CD4-positive, alpha-beta T cell (primary cell): ENCODE results near the gene DNAJC8. TPM values are rescaled to one million over a fixed set of nuclear protein-coding genes. Genes with fewer than 3 reads are reported as not detected.

Experiments
- ATAC-seq: fragments of 200-7000 bp; cut with Tn5 transposase; one replicate; pipeline ENCODE4 v1.10.0; 2022; ENCODE audit warnings: mild to moderate bottlenecking; ENCODE audit not compliant: poor library complexity
- CTCF ChIA-PET: fragments of 350-600 bp; sonication (Branson Sonifier 250); formaldehyde crosslinking; loops from one replicate; lab custom pipeline; 2021; ENCODE audit warnings: antibody characterized with exemption, inconsistent platforms; lab: Charles Lee
- POLR2A ChIA-PET: fragments of 350-600 bp; sonication (Branson Sonifier 250); formaldehyde crosslinking; loops from one replicate; lab custom pipeline; 2021; ENCODE audit warnings: antibody characterized with exemption, inconsistent platforms; lab: Charles Lee
- DNase-seq, 14 experiments: peaks; one replicate each; pipeline ENCODE4 v3.0.0-alpha.2; 2013 to 2020; ENCODE audit warnings: mixed read lengths in 2 of 14
- H3K27ac ChIP-seq, 2 donors: one replicate each; pipeline versions ENCODE4 v1.5.1 to v1.7.0; 2013; ENCODE audit warnings: low read length in 2 of 2, low read depth in 1 of 2, mild to moderate bottlenecking in 1 of 2
- H3K27me3 ChIP-seq, 2 experiments: 1 replicate in 1 of 2; 2 replicates in 1 of 2; pipeline versions ENCODE4 v1.6.1 to v1.7.0; 2013; ENCODE audit warnings: low read length in 2 of 2, control low read depth in 1 of 2, mild to moderate bottlenecking in 1 of 2, moderate library complexity in 1 of 2; ENCODE audit not compliant: insufficient read depth in 2 of 2, control insufficient read depth in 1 of 2
- H3K36me3 ChIP-seq: one replicate; pipeline ENCODE4 v1.6.1; 2013; ENCODE audit warnings: low read length, control low read depth; ENCODE audit not compliant: insufficient read depth
- H3K4me1 ChIP-seq: one replicate; pipeline ENCODE4 v1.6.1; 2013; ENCODE audit warnings: low read length, control low read depth; ENCODE audit not compliant: insufficient read depth
- H3K4me3 ChIP-seq: one replicate; pipeline ENCODE4 v1.5.1; 2013; ENCODE audit warnings: mild to moderate bottlenecking, low read length, moderate library complexity
- H3K9me3 ChIP-seq, 2 experiments: 1 replicate in 1 of 2; 2 replicates in 1 of 2; pipeline versions ENCODE4 v1.6.1 to v1.7.0; 2013; ENCODE audit warnings: low read length in 2 of 2, mild to moderate bottlenecking in 2 of 2, control low read depth in 1 of 2, moderate library complexity in 1 of 2; ENCODE audit not compliant: control insufficient read depth in 1 of 2, insufficient read depth in 1 of 2
- H3K27ac Mint-ChIP-seq: one replicate; pipeline ENCODE4 v1.8.0; 2020; ENCODE audit warnings: mixed read lengths
- H3K27me3 Mint-ChIP-seq: one replicate; pipeline ENCODE4 v1.8.0; 2021; ENCODE audit warnings: mixed read lengths
- H3K36me3 Mint-ChIP-seq: one replicate; pipeline ENCODE4 v1.8.0; 2021; ENCODE audit warnings: low read depth, mixed read lengths
- H3K4me1 Mint-ChIP-seq: one replicate; pipeline ENCODE4 v1.8.0; 2021; ENCODE audit warnings: low read depth, mixed read lengths
- H3K4me3 Mint-ChIP-seq: one replicate; pipeline ENCODE4 v1.8.0; 2020; ENCODE audit warnings: mild to moderate bottlenecking, mixed read lengths
- H3K9me3 Mint-ChIP-seq: one replicate; pipeline ENCODE4 v1.8.0; 2020; ENCODE audit warnings: mixed read lengths
- CTCF ChIP-seq: fragments of 200-600 bp; IDR thresholded peaks from one replicate; pipeline ENCODE4 v1.8.0; 2022; ENCODE audit warnings: antibody characterized with exemption, mild to moderate bottlenecking
- intact Hi-C, 2 experiments: fragments of 100-400 bp; cut with DNase I in 1 of 2; cut with micrococcal nuclease in 1 of 2; formaldehyde crosslinking; loops; one replicate each; pipeline versions ENCODE4 v1.15.1 to v1.9.0; 2023 to 2025; cut with DNase I, micrococcal nuclease
- total RNA-seq, 174 experiments: library from RNA in 2 of 174; stranded (reverse) in 2 of 174; gene quantifications; one replicate each; pipeline ENCODE4 v1.2.3 and lab custom pipeline; 2021 to 2026

Gene DNAJC8
- total RNA-seq, 2 experiments from 2014 or later, result 56.3 to 56.9 TPM

- intact Hi-C loops, result loop anchor here (1.0 to 10.0 kb wide), 9 partner anchors 8 to 938 kb away; partner anchors contain the start of genes ATP5IF1 (in 1 of the 2), PHACTR4 (in 1 of the 2), RCC1 (in 1 of the 2) and RNU11 (in 1 of the 2)
- Histone ChIP-seq H3K27ac (peak overlapping the region; percentile 26 to 40), H3K36me3 (peaks cover 6% of the 10 kb centered on the region), H3K27me3 (no peaks in the 10 kb centered on the region), H3K4me3 (no peak overlapping the region), H3K4me1 (peaks cover 66% of the 10 kb centered on the region), H3K9me3 (no peaks in the 10 kb centered on the region)
- peak overlapping the region; percentile 46 for H3K4me3 Mint-ChIP-seq
- CTCF ChIA-PET, result interaction anchor here (1.2 kb wide), 1 partner anchor 10 kb away, joined by 6 read pairs; the partner anchor contains the start of gene ATP5IF1
- no peaks in the 10 kb centered on the region for H3K9me3 Mint-ChIP-seq
- no peak for ATAC-seq
- no peak for TF ChIP-seq CTCF
- POLR2A ChIA-PET, result interaction anchor here (0.9 to 7.1 kb wide), 4 partner anchors 12 to 337 kb away, joined by 4 to 131 read pairs (median 49); partner anchors contain the start of genes ATP5IF1, DNAJC8 and MED18
- no peaks in the 10 kb centered on the region for H3K27me3 Mint-ChIP-seq
- H3K27ac Mint-ChIP-seq, result peak overlapping the region; percentile 84
- no peaks in the 10 kb centered on the region for H3K36me3 Mint-ChIP-seq
- DNase-seq, result no peak
- peaks cover 56% of the 10 kb centered on the region for H3K4me1 Mint-ChIP-seq
Observed at GRCh38 chr1:28244549-28245251, 11.9 kb upstream of the DNAJC8 start.

GRCh38 chr1:28243685-28244311 is 11.0 kb upstream of the DNAJC8 start:
- CTCF ChIA-PET, result interaction anchor here (1.2 kb wide), 1 partner anchor 9 kb away, joined by 6 read pairs; the partner anchor contains the start of gene ATP5IF1

More at GRCh38 chr1:28243685-28244311, 11.0 kb upstream of the DNAJC8 start:
- H3K4me3 Mint-ChIP-seq, result peak overlapping the region; percentile 80
- H3K9me3 Mint-ChIP-seq, result no peaks in the 10 kb centered on the region
- peaks cover 57% of the 10 kb centered on the region for H3K4me1 ChIP-seq
- POLR2A ChIA-PET, result interaction anchor here (0.9 to 7.1 kb wide), 5 partner anchors 11 to 338 kb away, joined by 3 to 131 read pairs (median 10); partner anchors contain the start of genes ATP5IF1, DNAJC8 and MED18
- peak overlapping the region in 1 of 2 donors; percentile 26 for H3K27ac ChIP-seq
- H3K27me3 ChIP-seq, result no peaks in the 10 kb centered on the region
- H3K27ac Mint-ChIP-seq, result peak overlapping the region; percentile 84
- intact Hi-C loops, result loop anchor here (1.0 to 10.0 kb wide), 3 partner anchors 7 to 401 kb away; partner anchors contain the start of genes ATP5IF1 (in 1 of the 2), RNU11 (in 1 of the 2) and TAF12 (in 1 of the 2)
- no peaks in the 10 kb centered on the region for H3K27me3 Mint-ChIP-seq
- no peaks in the 10 kb centered on the region for H3K36me3 Mint-ChIP-seq
- no peak overlapping the region for H3K4me3 ChIP-seq
- H3K4me1 Mint-ChIP-seq, result peaks cover 47% of the 10 kb centered on the region
- H3K36me3 ChIP-seq, result peaks cover 10% of the 10 kb centered on the region
- peak in 4 of 14 experiments; percentile 24 to 57 (median 56) for DNase-seq
- no peak for TF ChIP-seq CTCF
- H3K9me3 ChIP-seq, result no peaks in the 10 kb centered on the region
- ATAC-seq, result no peak
